VCaP (cell line): ENCODE results near the gene UBR1.
"Not testable (repeated sequence)": the region's sequence is repeated elsewhere in the genome, so short reads cannot be mapped to it uniquely, and the experiment has no call there.

ENCODE experiments used
- H3K27ac ChIP-seq: fragments of 450-650 bp; 2 replicates; pipeline ENCODE4 v1.5.1; 2017
- CTCF ChIP-seq: fragments of 450-650 bp; conservative IDR thresholded peaks from 2 replicates; pipeline ENCODE4 v1.5.1; 2017; ENCODE audit warnings: mild to moderate bottlenecking, moderate library complexity

UBR1 gene

GRCh38 chr15:42955518-42955917, 150.3 kb downstream of the UBR1 start:
- no peak for TF ChIP-seq CTCF
- no peak overlapping the region for H3K27ac ChIP-seq

- H3K27ac ChIP-seq: no peak overlapping the region
- no peak for TF ChIP-seq CTCF
These were observed 151.5 kb downstream of the UBR1 start for GRCh38 chr15:42954291-42954690.

GRCh38 chr15:42948898-42949297, 156.9 kb downstream of the UBR1 start:
- H3K27ac ChIP-seq: not testable (repeated sequence)

- no peak for TF ChIP-seq CTCF
- H3K27ac ChIP-seq: no peak overlapping the region
These were observed 165.3 kb downstream of the UBR1 start for GRCh38 chr15:42940527-42940926.

GRCh38 chr15:42939841-42940240, 166.0 kb downstream of the UBR1 start:
- H3K27ac ChIP-seq: no peak overlapping the region
- no peak for TF ChIP-seq CTCF

- H3K27ac ChIP-seq: no peak overlapping the region
- no peak for TF ChIP-seq CTCF
These were observed 168.7 kb downstream of the UBR1 start for GRCh38 chr15:42937143-42937542.

- TF ChIP-seq CTCF: no peak
- no peak overlapping the region for H3K27ac ChIP-seq
These were observed 171.8 kb downstream of the UBR1 start for GRCh38 chr15:42933886-42934667.

- no peak for TF ChIP-seq CTCF
- peak overlapping the region; percentile 7; the same call in 1 of the 2 replicates for H3K27ac ChIP-seq
These were observed 172.9 kb downstream of the UBR1 start for GRCh38 chr15:42932833-42933515.
